ENCODE measurements around the gene FDXR.
"Not testable (repeated sequence)": the region's sequence is repeated elsewhere in the genome, so short reads cannot be mapped to it uniquely, and the experiment has no call there.

The FDXR gene

GRCh38 chr17:74872313-74873036 lies at the start of gene FDXR:
TSS of gene FDXR (minus strand) at chr17:74872994. CDS start at chr17:74872944, 50 bp downstream.
- DNase-seq (ENCODE audit: low spot score) = no peak

- DNase-seq (ENCODE audit: low spot score) = no peak
Observed at GRCh38 chr17:74922172-74922571, 49.4 kb upstream of the FDXR start.

GRCh38 chr17:74921769-74922168 lies 49.0 kb upstream of the FDXR start:
- DNase-seq (ENCODE audit: low spot score) = no peak

GRCh38 chr17:74921026-74921681 lies 48.4 kb upstream of the FDXR start:
- no peak for DNase-seq (ENCODE audit: low spot score)

GRCh38 chr17:74920642-74921025 lies 47.8 kb upstream of the FDXR start:
- no peak for DNase-seq (ENCODE audit: low spot score)

- no peak for DNase-seq (ENCODE audit: low spot score)
Observed at GRCh38 chr17:74920306-74920620, 47.5 kb upstream of the FDXR start.

GRCh38 chr17:74919440-74920305 lies 46.9 kb upstream of the FDXR start:
- DNase-seq (ENCODE audit: low spot score) = peak; percentile 35

- no peak for DNase-seq (ENCODE audit: low spot score)
Observed at GRCh38 chr17:74918906-74919305, 46.1 kb upstream of the FDXR start.

GRCh38 chr17:74917430-74917829 lies 44.6 kb upstream of the FDXR start:
- no peak for DNase-seq (ENCODE audit: low spot score)

- no peak for DNase-seq (ENCODE audit: low spot score)
Observed at GRCh38 chr17:74916851-74917199, 44.0 kb upstream of the FDXR start.

- DNase-seq (ENCODE audit: low spot score) = no peak
Observed at GRCh38 chr17:74916136-74916850, 43.5 kb upstream of the FDXR start.

- not testable (repeated sequence) for DNase-seq (ENCODE audit: low spot score)
Observed at GRCh38 chr17:74911423-74911822, 38.6 kb upstream of the FDXR start.

- not testable (repeated sequence) for DNase-seq (ENCODE audit: low spot score)
Observed at GRCh38 chr17:74909097-74909496, 36.3 kb upstream of the FDXR start.

- no peak for DNase-seq (ENCODE audit: low spot score)
Observed at GRCh38 chr17:74907012-74907411, 34.2 kb upstream of the FDXR start.

- DNase-seq (ENCODE audit: low spot score) = peak; percentile 45
Observed at GRCh38 chr17:74906214-74906793, 33.5 kb upstream of the FDXR start.

- no peak for DNase-seq (ENCODE audit: low spot score)
Observed at GRCh38 chr17:74904687-74905409, 32.1 kb upstream of the FDXR start.

- DNase-seq (ENCODE audit: low spot score) = no peak
Observed at GRCh38 chr17:74903671-74904070, 30.9 kb upstream of the FDXR start.

GRCh38 chr17:74903034-74903433 lies 30.2 kb upstream of the FDXR start:
- no peak for DNase-seq (ENCODE audit: low spot score)

- DNase-seq (ENCODE audit: low spot score) = no peak
Observed at GRCh38 chr17:74901353-74902135, 28.8 kb upstream of the FDXR start.

- no peak for DNase-seq (ENCODE audit: low spot score)
Observed at GRCh38 chr17:74900208-74900607, 27.4 kb upstream of the FDXR start.
